Measurements from ENCODE around the gene TMEM178A.

DNA sequence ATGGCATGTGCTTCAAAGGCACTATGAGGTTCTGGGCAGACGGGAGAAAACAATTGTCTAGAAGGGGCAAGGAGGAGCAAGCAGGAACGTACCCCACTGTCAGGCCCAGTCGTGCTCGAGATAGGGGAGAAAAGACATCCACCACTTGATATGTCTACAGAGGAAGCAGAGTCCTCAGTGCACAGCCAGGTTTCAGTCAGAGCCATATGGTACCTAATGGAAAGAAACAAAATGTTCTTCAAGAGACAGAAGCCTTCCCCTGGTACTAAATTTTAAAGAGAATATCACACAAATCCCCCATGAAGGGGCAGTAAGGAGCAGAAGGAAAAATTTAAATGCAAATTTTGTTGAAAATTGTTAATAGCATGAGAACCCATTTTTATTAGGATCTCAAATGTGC, 91.4 kb downstream of the TMEM178A start:
- TF ChIP-seq, protein P1, sequence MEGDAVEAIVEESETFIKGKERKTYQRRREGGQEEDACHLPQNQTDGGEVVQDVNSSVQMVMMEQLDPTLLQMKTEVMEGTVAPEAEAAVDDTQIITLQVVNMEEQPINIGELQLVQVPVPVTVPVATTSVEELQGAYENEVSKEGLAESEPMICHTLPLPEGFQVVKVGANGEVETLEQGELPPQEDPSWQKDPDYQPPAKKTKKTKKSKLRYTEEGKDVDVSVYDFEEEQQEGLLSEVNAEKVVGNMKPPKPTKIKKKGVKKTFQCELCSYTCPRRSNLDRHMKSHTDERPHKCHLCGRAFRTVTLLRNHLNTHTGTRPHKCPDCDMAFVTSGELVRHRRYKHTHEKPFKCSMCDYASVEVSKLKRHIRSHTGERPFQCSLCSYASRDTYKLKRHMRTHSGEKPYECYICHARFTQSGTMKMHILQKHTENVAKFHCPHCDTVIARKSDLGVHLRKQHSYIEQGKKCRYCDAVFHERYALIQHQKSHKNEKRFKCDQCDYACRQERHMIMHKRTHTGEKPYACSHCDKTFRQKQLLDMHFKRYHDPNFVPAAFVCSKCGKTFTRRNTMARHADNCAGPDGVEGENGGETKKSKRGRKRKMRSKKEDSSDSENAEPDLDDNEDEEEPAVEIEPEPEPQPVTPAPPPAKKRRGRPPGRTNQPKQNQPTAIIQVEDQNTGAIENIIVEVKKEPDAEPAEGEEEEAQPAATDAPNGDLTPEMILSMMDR (conservative IDR thresholded peaks at IDR 0.05; ENCODE audit: low read length): no peak
- no peak for TF ChIP-seq EZH2phosphoT487 (IDR thresholded peaks at IDR 0.05; ENCODE audit: borderline replicate concordance, low read depth, low read length)
